NK-92 treated with Interleukin-12 subunit alpha and Interleukin-12 subunit beta, amount 100 ng/mL, for 24 hours (cell line): ENCODE results near the gene NOTCH4.

Source experiments
- DNase-seq: peaks from one replicate; lab custom pipeline; 2025; lab: John Stamatoyannopoulos, UW

Gene NOTCH4

DNA sequence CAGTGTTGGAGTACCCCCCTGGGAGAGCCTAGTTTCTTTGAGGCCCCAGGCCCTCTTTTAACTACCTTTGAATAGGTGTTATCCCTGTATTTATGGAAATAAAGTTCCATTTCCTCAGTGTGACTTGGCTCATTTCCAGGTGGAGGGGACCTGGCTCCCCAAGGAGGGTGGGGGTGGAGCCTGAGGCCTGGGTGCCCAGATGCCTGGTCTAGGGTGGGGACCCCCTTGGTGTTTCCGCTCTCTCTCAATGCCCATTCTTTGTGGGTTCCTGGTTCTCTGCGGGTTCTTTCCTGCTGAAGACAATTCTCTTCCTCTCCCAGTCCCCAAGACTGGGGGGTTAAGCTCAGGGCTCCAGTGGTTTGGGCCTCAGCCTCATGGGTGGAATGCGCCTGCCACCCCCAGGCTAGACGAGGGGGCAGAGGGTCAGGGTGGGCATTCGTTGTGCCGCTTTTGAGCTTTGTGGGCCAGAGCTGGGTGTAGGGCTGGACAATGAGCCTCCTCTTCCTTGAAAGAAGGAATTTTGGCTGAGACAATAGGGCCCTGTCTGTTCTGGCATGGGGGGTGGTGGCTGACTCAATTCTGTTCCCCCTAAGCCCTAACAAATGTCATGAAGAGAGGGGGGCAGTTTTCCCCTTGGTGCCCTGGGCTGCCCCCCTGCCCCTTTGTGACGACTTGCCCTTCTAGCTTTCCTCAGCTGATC is 60.2 kb downstream of the NOTCH4 start:
- no peak for DNase-seq

DNA sequence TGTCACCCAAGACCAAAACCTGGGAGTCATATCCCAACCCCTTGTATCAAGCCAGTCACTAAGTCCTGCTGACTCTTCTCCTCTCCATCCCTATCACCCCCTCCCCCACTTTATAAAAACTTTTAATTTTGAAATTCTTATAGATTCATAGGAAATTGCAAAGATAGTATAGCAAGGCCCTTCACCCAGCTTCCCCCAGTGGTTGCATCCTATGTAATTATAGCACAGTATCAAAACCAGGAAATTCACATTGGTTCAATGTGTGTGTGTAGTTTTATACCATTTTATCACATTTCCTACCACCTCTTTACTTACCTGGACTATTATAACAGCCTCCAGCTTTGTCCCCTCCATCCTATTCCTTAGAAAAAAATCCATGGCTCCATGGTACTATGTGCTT is 65.8 kb downstream of the NOTCH4 start:
- DNase-seq = no peak

DNA sequence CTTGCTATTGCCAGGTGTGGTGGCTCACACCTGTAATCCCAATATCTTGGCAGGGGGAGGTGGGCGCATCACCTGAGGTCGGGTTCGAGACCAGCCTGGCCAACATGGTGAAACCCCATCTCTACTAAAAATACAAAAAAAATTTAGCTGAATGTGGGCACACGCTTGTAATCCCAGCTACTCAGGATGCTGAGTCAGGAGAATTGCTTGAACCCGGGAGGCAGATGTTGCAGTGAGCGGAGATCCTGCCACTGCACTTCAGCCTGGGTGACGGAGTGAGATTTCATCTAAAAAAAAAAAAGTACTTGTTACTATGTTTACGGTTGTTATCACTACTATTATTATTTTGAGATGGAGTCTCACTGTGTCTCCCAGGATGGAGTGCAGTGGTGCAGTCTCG is 67.0 kb downstream of the NOTCH4 start:
- DNase-seq = no peak

- peak; percentile 26 for DNase-seq
These were observed 69.2 kb downstream of the NOTCH4 start for GRCh38 chr6:32154514-32155161.

- DNase-seq = no peak
These were observed 70.0 kb downstream of the NOTCH4 start, which contains the start of gene PPT2 for GRCh38 chr6:32153564-32154513. TSS of gene PPT2 (plus strand) at chr6:32154141. CDS start at chr6:32154595, 454 bp downstream.

DNA sequence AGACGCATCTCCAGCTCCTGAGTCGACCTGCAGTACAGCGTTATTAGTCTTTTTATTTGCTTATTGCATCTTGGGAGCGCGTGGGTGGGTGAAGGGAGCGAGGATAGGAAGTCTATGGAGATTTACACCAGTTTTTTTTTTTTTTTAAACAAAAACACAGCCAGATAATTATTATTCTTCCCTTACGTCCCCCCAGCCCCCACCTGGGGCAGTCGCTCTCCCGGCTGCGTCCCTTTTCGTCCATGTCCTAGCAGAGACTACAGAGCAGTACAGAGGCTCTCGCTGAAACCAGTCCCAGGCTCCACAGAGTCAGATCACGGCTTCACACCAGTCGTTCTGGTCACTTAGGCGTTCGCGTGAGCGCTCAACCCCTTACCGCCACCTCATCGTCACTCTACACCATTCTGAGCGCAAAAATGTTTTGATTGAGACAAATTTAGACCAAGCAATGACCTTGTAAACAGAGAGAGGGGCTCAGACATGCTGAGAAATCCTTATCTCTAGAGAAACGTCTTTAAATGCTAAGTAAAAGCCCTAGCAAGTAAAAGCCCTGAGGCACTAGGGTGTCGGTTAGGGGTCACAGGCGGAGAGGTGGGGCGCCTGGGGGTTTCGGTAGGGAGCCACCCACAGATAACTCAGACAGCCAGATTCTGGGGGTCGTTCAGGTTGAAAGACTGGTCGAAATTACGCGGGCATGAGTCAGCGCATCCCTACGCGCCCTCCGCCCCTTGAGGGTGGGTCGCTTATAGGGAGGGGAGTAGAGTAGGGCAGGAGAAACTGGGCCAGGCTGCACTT is 70.9 kb downstream of the NOTCH4 start:
- no peak for DNase-seq

- DNase-seq = no peak
These were observed 71.8 kb downstream of the NOTCH4 start, which contains the start of gene PRRT1 for GRCh38 chr6:32151863-32152768. TSS of gene PRRT1 (minus strand) at chr6:32151939. CDS start at chr6:32151827, 112 bp downstream.

DNA sequence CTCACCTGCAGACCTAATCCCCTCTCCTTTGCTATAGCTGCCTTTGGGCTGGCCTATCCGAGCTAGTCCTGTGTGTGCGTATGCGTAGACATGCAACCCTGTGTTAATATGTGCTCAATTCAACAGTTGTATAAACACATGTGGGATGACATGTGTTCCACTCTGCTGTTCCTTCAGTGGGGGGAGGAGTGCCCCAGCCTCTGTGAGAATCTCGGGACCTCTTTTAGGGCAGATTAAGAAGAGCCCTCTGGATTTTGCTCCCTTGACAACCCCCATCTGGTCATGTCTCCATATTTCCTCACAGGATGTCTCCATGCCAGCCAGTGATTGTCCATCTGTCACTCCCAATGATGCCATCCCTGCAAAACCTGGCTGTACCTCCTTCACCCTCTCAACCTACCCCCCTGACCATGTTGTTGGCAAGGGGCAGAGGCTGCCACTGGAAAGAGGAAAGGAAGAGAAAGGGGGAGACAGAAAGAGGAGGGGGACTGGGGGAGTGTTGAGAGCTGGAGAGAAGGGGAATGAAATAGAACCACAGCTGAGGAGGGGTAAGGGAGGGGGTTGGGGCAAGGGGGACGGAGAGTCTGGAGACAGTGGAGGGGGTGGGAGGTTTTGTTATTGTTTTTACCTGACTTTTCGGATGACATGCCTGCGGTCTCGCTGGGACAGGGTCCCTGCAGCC is 72.5 kb downstream of the NOTCH4 start:
- DNase-seq = no peak

DNA sequence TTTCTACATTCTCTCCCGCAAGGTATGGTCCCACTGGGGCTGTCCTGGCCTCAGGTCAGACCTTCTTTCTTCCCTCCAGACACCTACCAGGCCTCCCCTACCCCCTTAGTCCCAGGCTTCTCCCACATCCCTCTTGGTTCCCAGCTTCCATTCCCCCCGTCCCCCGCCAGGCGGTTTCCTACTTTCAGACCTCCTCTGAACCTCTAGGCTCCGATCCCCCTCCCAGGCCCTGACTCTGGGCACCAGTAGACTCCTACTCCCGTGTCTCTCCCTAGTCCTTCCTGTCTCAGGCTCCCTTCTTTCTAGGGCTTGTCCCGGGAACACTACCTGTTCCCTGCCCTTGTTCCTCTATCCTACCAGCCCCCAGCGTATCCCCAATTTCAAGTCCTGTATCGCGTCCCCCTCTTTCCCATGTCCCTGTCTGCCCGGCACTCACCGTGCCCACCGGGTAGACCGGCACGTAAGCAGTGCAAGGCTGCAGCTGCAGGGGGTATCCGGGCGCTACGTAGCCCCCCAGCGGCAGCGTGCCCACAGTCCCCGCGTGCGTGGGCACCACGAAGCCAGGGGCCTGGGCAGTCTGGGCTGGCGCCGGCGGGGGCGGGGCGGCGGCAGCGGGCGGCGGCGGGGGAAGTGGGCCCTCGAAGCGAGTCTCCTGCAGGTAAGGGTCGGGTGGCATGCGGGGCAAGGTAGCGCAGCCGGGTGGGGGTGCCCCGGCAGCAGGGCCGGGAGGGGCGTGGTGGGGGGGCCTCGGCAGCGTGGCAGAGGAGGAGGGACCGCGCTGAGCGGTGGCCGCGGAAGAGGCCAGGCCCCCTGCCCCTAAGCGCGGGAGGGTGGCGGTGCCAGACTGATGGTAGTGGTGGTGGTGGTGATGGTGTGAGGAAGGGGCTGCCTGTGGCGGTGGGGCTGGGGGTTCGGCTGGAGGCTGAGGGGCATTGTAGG is 73.7 kb downstream of the NOTCH4 start:
- DNase-seq = no peak

DNA sequence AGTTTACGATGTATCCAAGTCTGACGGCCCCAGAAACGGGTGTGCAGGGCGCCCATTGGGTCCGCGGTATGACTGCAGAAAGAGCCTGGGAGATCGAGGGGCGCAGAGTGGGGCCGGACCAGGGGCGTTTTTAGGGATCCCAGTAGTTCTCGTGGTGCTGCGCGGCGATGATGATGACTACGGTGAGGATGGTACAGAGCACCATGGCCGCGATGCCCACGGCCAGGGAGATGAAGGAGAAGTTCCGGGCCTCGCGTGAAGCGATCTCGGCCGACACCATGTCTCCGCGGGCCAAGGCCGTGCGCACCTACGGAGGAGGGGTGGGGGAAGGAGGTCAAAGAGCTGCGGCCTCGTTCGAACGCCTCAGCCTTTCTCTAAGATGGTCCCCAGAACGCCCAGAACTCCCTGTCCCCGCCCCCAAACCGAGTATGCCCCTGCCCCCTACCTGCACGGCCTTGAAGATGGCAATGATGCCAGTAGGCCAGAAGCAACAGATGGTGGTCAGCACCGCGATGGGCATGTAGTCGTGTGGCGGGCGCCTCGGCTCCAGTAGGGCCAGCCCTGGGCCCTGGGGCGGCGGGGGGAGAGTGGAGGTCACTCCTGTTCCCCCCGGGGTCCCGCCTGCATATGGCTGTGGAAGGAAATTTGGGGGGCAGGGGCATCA is 74.6 kb downstream of the NOTCH4 start:
- DNase-seq = no peak

- no peak for DNase-seq
These were observed 75.4 kb downstream of the NOTCH4 start for GRCh38 chr6:32148289-32149091.

DNA sequence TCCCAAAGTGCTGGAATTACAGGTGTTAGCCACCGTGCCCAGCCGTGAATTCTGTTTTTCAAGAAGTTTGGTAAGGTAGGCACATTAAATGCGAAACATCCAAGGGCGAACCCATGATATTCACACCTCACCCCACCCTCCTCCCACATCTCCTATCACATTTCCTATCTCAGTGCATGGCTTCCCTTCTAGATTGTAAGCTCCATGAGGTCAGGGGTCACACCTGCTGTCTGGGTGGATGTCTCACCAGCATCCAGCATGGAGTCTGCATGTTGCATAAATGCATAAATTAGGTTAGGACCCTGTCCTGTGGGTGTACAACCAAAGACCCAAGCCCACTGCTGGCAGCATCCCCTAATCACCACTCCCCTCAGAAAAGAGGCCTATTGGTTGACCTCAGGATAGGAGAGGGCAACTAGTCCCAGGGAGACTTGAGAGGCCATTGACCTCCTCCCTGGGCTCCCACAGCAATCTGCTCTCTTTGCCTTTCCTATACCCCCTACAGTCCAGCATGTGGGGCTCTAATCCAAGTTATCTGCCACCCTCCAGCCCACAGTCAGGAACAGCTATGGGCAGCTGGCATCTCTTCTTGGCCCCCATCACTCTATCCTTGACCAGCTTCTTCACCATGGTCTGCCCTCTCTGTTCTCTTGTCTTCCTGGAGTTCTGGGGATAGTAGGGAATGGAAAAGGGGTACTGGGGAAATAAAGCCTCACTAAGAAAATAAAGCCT is 76.3 kb downstream of the NOTCH4 start:
- no peak for DNase-seq

- no peak for DNase-seq
These were observed 77.2 kb downstream of the NOTCH4 start for GRCh38 chr6:32146687-32147086.

DNA sequence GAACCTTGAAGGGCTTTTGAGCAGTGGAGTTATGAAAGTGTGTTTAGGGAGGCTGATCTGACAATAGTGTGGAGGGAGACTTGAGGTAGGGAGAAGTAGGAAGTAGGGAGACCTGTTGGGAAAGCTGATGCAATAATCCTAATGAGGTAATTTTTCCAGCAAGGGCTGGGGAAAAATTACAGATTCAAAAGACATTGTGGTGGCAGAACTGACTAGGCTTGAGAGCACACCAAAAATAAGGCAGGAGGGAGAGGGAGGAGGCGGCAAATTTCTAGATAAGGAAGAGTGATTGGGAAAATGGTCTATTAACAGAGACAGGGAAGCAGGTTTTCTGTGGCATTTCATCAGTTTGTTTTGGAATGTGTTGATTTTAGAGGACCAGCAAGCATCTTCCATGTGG is 77.6 kb downstream of the NOTCH4 start:
- no peak for DNase-seq
